Subcutaneous abdominal adipose tissue (tissue), 5 donors: ENCODE results near the gene PDE3A.

Experiments used
- H3K27ac ChIP-seq: one replicate; pipeline ENCODE4 v1.7.0; 2013; ENCODE audit warnings: low read depth, mild to moderate bottlenecking, inconsistent platforms, low read length, moderate library complexity
- H3K27me3 ChIP-seq, 5 donors: one replicate each; pipeline ENCODE4 v1.7.0; 2013; ENCODE audit warnings: low read length in 5 of 5, inconsistent platforms in 1 of 5; ENCODE audit not compliant: control insufficient read depth in 5 of 5, insufficient read depth in 4 of 5
- H3K36me3 ChIP-seq, 5 donors: one replicate each; pipeline ENCODE4 v1.7.0; 2013; ENCODE audit warnings: low read length in 5 of 5; ENCODE audit not compliant: control insufficient read depth in 5 of 5, insufficient read depth in 5 of 5
- H3K4me1 ChIP-seq, 5 donors: one replicate each; pipeline ENCODE4 v1.7.0; 2013; ENCODE audit warnings: low read length in 5 of 5, mild to moderate bottlenecking in 3 of 5, moderate library complexity in 1 of 5; ENCODE audit not compliant: control insufficient read depth in 5 of 5, insufficient read depth in 5 of 5
- H3K4me3 ChIP-seq, 5 donors: one replicate each; pipeline ENCODE4 v1.7.0; 2013; ENCODE audit warnings: low read length in 5 of 5, low read depth in 1 of 5
- H3K9ac ChIP-seq, 5 donors: one replicate each; pipeline ENCODE4 v1.7.0; 2013; ENCODE audit warnings: low read length in 5 of 5, mild to moderate bottlenecking in 4 of 5, moderate library complexity in 3 of 5
- H3K9me3 ChIP-seq, 5 donors: one replicate each; pipeline ENCODE4 v1.7.0; 2013; ENCODE audit warnings: low read length in 5 of 5; ENCODE audit not compliant: control insufficient read depth in 5 of 5
- donor health status: healthy.
- donor health status: healthy.
- donor health status: healthy.
- donor health status: healthy.
- donor health status: healthy.

Gene PDE3A

GRCh38 chr12:20731274-20731673, 362.9 kb downstream of the PDE3A start:
- no peak overlapping the region for H3K4me3 ChIP-seq
- H3K4me1 ChIP-seq, result no peaks in the 10 kb centered on the region
- no peaks in the 10 kb centered on the region for H3K9me3 ChIP-seq
- H3K27ac ChIP-seq, result no peak overlapping the region
- no peaks in the 10 kb centered on the region for H3K36me3 ChIP-seq
- no peak overlapping the region for H3K9ac ChIP-seq
- H3K27me3 ChIP-seq, result no peaks in the 10 kb centered on the region
